Measurements from ENCODE around the gene ADAD2. TPM values are rescaled to one million over a fixed set of nuclear protein-coding genes. Genes with fewer than 3 reads are reported as not detected.
"Not testable (repeated sequence)": the region's sequence is repeated elsewhere in the genome, so short reads cannot be mapped to it uniquely, and the experiment has no call there.

ADAD2 gene
- total RNA-seq, 2 donors from 2014 or later: not detected

DNA sequence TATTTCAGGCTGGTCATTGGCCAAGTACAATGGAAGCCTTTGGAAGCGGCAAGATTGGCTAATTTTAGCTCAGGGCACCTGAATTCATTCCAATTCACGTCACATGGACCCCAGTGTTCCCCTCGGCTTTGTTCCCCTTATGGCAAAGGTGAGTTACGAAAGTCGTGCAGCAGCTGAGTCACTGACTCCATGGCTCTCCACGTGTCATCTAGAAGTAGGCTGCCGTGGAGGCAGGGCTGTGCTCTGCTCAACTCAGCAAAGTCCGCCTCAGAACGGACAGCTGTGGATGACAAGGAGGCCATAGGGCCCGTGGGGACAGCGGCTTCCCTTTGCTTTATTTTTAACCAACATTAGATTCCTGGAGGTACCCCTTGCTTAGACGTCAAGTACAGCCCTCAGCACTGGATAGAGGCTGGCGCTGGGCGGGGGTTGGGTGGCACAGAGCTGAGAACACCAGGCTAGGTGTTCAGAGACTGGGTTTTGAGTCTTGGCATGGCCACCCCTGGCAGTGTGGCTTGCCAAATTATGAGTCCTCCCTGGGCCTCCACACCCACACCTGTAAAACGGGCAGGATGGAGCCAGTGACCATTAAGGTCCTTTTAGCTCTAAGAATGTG, 23.6 kb downstream of the ADAD2 start:
- Mint-ChIP-seq H3K4me3 (no peak overlapping the region), H3K36me3 (no peaks in the 10 kb centered on the region), H3K27me3 (peaks cover 0 to 4% of the 10 kb centered on the region in 2 donors), H3K27ac (no peak overlapping the region), H3K9me3 (no peaks in the 10 kb centered on the region), H3K4me1 (ENCODE audit: low read depth in 2 of 2) (no peaks in the 10 kb centered on the region)
- no peak for DNase-seq (ENCODE audit: low spot score)
- ATAC-seq: no peak

GRCh38 chr16:84215531-84215930, 24.6 kb downstream of the ADAD2 start:
- Mint-ChIP-seq H3K36me3 (no peaks in the 10 kb centered on the region), H3K9me3 (no peaks in the 10 kb centered on the region), H3K4me3 (no peak overlapping the region), H3K27ac (no peak overlapping the region), H3K4me1 (ENCODE audit: low read depth in 2 of 2) (no peaks in the 10 kb centered on the region), H3K27me3 (peaks cover 0 to 4% of the 10 kb centered on the region in 2 donors)
- DNase-seq (ENCODE audit: low spot score) (no peak), ATAC-seq (no peak)

DNA sequence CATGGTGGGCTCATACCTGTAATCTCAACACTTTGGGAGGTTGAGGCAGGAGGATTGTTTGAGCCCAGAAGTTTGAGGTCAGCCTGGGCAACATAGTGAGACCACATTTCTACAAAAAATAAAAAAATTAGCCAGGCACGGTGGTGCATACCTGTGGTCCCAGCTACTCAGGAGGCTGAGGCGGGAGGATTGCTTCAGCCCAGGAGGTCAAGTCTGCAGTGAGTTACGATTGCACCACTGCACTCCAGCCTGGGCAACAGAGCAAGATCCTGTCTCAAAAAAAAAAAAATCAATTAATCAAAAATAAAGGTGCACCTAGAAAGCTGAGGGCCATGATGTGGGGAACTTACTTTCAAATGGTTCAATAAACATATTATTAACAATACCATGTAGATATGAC, 25.2 kb downstream of the ADAD2 start:
- not testable (repeated sequence) for H3K27me3 Mint-ChIP-seq; H3K27ac Mint-ChIP-seq; H3K36me3 Mint-ChIP-seq; ATAC-seq; DNase-seq (ENCODE audit: low spot score); H3K9me3 Mint-ChIP-seq; H3K4me1 Mint-ChIP-seq (ENCODE audit: low read depth in 2 of 2); H3K4me3 Mint-ChIP-seq

DNA sequence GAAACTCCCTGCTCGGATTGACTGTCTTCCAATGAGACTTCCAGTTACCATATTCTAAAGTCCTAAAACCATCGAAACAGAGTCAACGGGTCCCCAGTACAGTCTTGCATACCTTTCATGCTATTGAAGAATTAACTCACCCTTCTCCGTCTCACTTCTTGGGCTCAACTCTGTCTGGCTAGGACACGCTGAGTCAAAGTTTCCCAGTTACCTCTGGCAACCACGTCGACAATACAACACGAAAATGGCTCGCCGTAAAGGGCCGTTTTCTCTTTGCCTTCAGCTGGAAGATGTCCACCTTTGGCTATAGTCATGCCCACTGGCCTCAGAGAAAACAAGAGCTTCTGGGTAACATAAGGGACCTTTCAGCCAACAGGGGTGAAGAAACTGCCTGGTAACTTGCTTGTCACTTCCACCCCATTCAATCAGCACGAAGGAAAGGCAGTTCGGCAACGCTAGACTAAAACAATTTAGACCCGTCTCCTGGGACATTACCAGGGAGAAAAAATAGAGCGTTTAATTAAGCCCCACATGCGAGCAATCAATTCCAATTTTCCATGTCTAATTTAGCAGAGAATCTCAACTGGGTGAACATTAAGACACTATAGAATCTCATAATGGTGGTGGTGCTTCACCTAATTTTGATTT, 27.3 kb downstream of the ADAD2 start:
- Mint-ChIP-seq H3K27me3 (peaks cover 3 to 4% of the 10 kb centered on the region in 2 donors), H3K9me3 (no peaks in the 10 kb centered on the region), H3K36me3 (no peaks in the 10 kb centered on the region), H3K4me1 (ENCODE audit: low read depth in 2 of 2) (no peaks in the 10 kb centered on the region), H3K27ac (no peak overlapping the region), H3K4me3 (no peak overlapping the region)
- ATAC-seq: no peak
- DNase-seq (ENCODE audit: low spot score): no peak

GRCh38 chr16:84218956-84219355, 28.0 kb downstream of the ADAD2 start:
- DNase-seq (ENCODE audit: low spot score): no peak
- Mint-ChIP-seq H3K4me1 (ENCODE audit: low read depth in 2 of 2) (no peaks in the 10 kb centered on the region), H3K27ac (no peak overlapping the region), H3K27me3 (peaks cover 3 to 4% of the 10 kb centered on the region in 2 donors), H3K4me3 (no peak overlapping the region), H3K9me3 (no peaks in the 10 kb centered on the region), H3K36me3 (no peaks in the 10 kb centered on the region)
- no peak for ATAC-seq

DNA sequence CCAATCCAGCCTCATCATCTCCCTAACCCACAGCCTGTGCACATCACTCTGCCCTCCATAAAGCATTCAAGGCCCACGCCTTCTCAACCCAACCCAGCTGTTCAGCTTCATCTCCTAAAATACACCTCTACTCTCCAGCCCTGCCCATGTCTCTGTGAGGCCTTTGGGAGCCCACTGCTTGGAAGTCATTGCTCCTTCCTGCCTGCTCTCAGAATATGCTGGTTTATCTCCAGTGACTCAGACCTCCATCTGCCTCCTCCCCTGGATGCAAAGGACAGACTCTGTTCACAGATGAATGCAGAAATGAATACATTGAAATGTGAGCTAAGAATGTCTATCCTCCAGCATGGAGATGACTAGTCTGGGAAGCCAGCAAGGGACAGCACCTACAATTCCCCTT, 29.9 kb downstream of the ADAD2 start:
- H3K36me3 Mint-ChIP-seq: no peaks in the 10 kb centered on the region
- ATAC-seq (no peak), DNase-seq (ENCODE audit: low spot score) (no peak)
- H3K4me3 Mint-ChIP-seq: no peak overlapping the region
- no peak overlapping the region for H3K27ac Mint-ChIP-seq
- no peaks in the 10 kb centered on the region for H3K4me1 Mint-ChIP-seq (ENCODE audit: low read depth in 2 of 2)
- H3K9me3 Mint-ChIP-seq: no peaks in the 10 kb centered on the region
- H3K27me3 Mint-ChIP-seq: peaks cover 3 to 7% of the 10 kb centered on the region in 2 donors

GRCh38 chr16:84223456-84223855, 32.5 kb downstream of the ADAD2 start:
- Mint-ChIP-seq H3K27me3 (peaks cover 13 to 22% of the 10 kb centered on the region in 2 donors), H3K4me3 (no peak overlapping the region), H3K4me1 (ENCODE audit: low read depth in 2 of 2) (no peaks in the 10 kb centered on the region), H3K36me3 (no peaks in the 10 kb centered on the region), H3K27ac (no peak overlapping the region), H3K9me3 (no peaks in the 10 kb centered on the region)
- DNase-seq (ENCODE audit: low spot score): no peak
- ATAC-seq: no peak

- H3K9me3 Mint-ChIP-seq: no peaks in the 10 kb centered on the region
- peaks cover 13 to 19% of the 10 kb centered on the region in 2 donors for H3K27me3 Mint-ChIP-seq
- H3K36me3 Mint-ChIP-seq: no peaks in the 10 kb centered on the region
- H3K4me1 Mint-ChIP-seq (ENCODE audit: low read depth in 2 of 2): no peaks in the 10 kb centered on the region
- no peak for ATAC-seq
- H3K4me3 Mint-ChIP-seq: no peak overlapping the region
- no peak for DNase-seq (ENCODE audit: low spot score)
- H3K27ac Mint-ChIP-seq: no peak overlapping the region
Observed at GRCh38 chr16:84224554-84224953, 33.6 kb downstream of the ADAD2 start.

- no peak overlapping the region for H3K27ac Mint-ChIP-seq
- ATAC-seq (no peak), DNase-seq (ENCODE audit: low spot score) (no peak)
- no peaks in the 10 kb centered on the region for H3K4me1 Mint-ChIP-seq (ENCODE audit: low read depth in 2 of 2)
- H3K27me3 Mint-ChIP-seq: peaks cover 13 to 19% of the 10 kb centered on the region in 2 donors
- H3K4me3 Mint-ChIP-seq: no peak overlapping the region
- H3K36me3 Mint-ChIP-seq: no peaks in the 10 kb centered on the region
- H3K9me3 Mint-ChIP-seq: no peaks in the 10 kb centered on the region
Observed at GRCh38 chr16:84225126-84225525, 34.2 kb downstream of the ADAD2 start.

DNA sequence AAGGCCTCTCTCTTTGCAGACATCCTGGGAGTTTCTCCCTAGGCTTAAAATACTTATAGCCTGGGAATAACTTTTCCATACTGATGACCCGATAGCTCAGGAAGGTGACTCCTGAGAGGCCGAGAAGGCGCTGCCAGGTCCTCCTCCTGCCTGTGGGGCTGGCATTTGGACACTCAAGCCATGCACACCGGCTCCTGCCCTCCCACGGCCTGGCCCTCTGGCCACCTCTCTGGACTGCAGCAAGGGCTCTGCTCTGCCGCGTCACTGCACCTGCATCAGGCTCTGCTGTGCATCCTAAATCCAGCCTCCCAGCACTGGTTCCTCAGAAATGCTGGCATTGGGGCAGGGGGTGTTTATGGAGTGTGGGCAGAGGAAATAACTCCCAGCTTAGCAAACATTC, 34.6 kb downstream of the ADAD2 start:
- H3K4me3 Mint-ChIP-seq: no peak overlapping the region
- ATAC-seq (no peak), DNase-seq (ENCODE audit: low spot score) (no peak)
- no peaks in the 10 kb centered on the region for H3K4me1 Mint-ChIP-seq (ENCODE audit: low read depth in 2 of 2)
- H3K36me3 Mint-ChIP-seq: no peaks in the 10 kb centered on the region
- H3K27me3 Mint-ChIP-seq: peaks cover 13 to 19% of the 10 kb centered on the region in 2 donors
- no peak overlapping the region for H3K27ac Mint-ChIP-seq
- no peaks in the 10 kb centered on the region for H3K9me3 Mint-ChIP-seq

GRCh38 chr16:84226026-84226425, 35.1 kb downstream of the ADAD2 start:
- Mint-ChIP-seq H3K27me3 (peaks cover 14 to 22% of the 10 kb centered on the region in 2 donors), H3K4me3 (no peak overlapping the region), H3K27ac (peak overlapping the region in 1 of 2 donors; percentile 60), H3K4me1 (ENCODE audit: low read depth in 2 of 2) (no peaks in the 10 kb centered on the region), H3K9me3 (no peaks in the 10 kb centered on the region), H3K36me3 (no peaks in the 10 kb centered on the region)
- no peak for ATAC-seq
- no peak for DNase-seq (ENCODE audit: low spot score)

- Mint-ChIP-seq H3K9me3 (no peaks in the 10 kb centered on the region), H3K36me3 (no peaks in the 10 kb centered on the region), H3K27me3 (peaks cover 17 to 33% of the 10 kb centered on the region in 2 donors), H3K4me3 (no peak overlapping the region), H3K4me1 (ENCODE audit: low read depth in 2 of 2) (no peaks in the 10 kb centered on the region), H3K27ac (no peak overlapping the region)
- ATAC-seq: no peak
- no peak for DNase-seq (ENCODE audit: low spot score)
Observed at GRCh38 chr16:84227548-84227947, 36.6 kb downstream of the ADAD2 start.

DNA sequence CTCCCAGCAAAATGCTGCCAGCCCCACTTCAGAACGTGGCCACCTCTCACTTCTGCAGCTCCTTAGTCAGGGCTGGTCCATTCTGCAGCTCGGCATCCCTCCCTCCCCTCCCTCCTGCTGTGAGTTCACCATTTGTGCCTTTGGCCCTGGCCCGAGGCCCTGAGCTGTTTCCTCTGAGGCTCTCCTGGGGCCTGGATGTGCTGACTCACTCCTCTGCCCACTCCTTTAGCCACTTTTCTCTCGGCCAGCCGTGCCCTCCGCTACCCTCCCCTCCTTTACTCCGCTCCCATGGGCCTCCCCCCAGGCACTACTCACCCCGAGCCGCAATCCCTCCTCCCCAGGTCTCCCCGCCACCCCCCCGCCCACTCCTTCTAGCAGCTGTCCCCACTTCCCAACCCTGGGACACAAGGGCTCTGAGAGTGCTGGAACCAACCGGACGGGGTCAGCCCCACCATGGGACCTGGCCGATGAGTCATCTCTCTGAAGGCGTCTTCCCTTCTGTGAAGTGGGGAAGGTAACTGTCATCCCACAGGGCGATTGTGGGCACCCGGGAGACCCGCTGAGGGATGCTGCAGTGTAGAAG, 37.4 kb downstream of the ADAD2 start:
- Mint-ChIP-seq H3K27me3 (peaks cover 17 to 33% of the 10 kb centered on the region in 2 donors), H3K36me3 (no peaks in the 10 kb centered on the region), H3K4me3 (no peak overlapping the region), H3K9me3 (no peaks in the 10 kb centered on the region), H3K27ac (no peak overlapping the region), H3K4me1 (ENCODE audit: low read depth in 2 of 2) (no peaks in the 10 kb centered on the region)
- ATAC-seq: peak in 1 of 2 donors; percentile 41
- DNase-seq (ENCODE audit: low spot score): no peak

GRCh38 chr16:84229471-84229870, 38.5 kb downstream of the ADAD2 start:
- no peaks in the 10 kb centered on the region for H3K36me3 Mint-ChIP-seq
- peaks cover 17 to 33% of the 10 kb centered on the region in 2 donors for H3K27me3 Mint-ChIP-seq
- ATAC-seq: no peak
- no peak overlapping the region for H3K4me3 Mint-ChIP-seq
- no peaks in the 10 kb centered on the region for H3K4me1 Mint-ChIP-seq (ENCODE audit: low read depth in 2 of 2)
- no peak overlapping the region for H3K27ac Mint-ChIP-seq
- H3K9me3 Mint-ChIP-seq: no peaks in the 10 kb centered on the region
- DNase-seq (ENCODE audit: low spot score): no peak

Data from natural killer cell treated with Interleukin-12 subunit alpha and Interleukin-12 subunit beta and Interleukin-15 and Interleukin-18, amount 100 ng/mL, for 72 hours (primary cell).